Occipital lobe (tissue), 2 donors: Measurements from ENCODE around the gene CHI3L1. TPM values are rescaled to one million over a fixed set of nuclear protein-coding genes. Genes with fewer than 3 reads are reported as not detected.

Experiments
- DNase-seq: peaks from one replicate; lab custom pipeline; 2025; lab: John Stamatoyannopoulos, UW
- total RNA-seq: library from RNA; depleted of rRNA; stranded (reverse); fragments of >200 nt; gene quantifications from one replicate; pipeline ENCODE4 v1.2.3, GENCODE V29; 2014

CHI3L1 gene
- total RNA-seq, 1 donor from 2014 or later: 1.6 TPM

DNA sequence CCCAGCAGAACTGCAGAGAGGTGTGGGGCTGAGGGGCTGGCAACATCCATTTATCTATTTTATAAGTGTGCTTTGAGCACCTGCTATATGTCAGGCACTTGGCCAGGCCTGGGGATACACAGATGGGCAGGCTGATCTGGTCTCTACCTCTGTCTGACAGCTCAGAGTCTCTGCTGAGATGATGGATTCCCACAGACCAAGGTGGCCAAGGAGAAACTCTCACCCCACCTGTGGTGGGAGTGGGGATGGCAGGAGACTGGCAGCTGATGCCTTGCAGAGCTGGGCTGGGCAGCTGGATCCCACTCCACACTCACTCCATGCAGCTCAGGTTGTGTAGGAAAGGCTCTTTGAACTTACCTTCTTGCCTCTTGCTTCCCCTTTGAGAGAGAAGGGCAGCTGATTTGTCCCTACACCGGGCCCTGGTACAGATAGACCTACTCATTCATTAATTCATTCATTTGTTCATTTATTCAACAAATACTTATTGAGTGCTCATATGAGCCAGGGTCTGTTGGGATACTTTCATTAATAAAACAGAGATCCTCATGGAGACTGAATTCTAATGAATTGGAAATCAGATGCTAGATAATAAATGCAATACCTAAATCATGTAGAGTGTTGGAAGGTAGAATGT lies 50.0 kb downstream of the CHI3L1 start:
- DNase-seq: no peak

DNA sequence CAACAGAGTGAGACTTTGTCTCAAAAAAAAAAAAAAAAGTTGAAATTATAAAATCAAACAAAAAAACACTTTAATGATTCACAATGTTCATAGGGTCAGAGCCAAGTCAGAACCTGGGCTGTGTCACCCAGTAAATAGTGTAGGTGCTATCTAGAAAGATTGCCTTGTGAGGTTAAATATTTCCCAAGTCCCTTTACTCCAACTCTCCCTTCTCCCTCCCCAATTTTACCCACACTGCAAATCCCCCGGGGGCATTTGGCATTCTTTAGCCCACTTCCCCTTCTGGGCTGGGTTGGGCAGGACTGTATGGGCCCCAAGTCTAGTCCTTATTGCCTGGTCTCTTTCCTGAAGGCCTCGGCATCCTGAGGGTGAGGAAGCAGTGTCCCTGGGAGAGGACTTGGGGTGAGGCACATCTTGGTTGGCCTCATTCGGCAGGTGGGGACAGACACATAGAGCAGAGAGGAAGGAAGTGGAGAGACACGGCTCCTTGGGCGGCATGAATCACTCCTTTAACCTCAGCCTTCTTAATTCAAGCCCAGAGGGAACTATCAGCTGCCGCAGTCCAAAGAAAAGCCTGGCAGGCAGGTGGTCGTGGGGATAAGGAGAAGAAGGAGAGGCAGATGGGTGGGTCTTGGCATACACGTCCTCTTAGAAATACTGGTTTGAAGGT lies 50.7 kb downstream of the CHI3L1 start:
- DNase-seq: no peak

GRCh38 chr1:203133970-203134725 lies 52.4 kb downstream of the CHI3L1 start:
- peak; percentile 74 for DNase-seq

DNA sequence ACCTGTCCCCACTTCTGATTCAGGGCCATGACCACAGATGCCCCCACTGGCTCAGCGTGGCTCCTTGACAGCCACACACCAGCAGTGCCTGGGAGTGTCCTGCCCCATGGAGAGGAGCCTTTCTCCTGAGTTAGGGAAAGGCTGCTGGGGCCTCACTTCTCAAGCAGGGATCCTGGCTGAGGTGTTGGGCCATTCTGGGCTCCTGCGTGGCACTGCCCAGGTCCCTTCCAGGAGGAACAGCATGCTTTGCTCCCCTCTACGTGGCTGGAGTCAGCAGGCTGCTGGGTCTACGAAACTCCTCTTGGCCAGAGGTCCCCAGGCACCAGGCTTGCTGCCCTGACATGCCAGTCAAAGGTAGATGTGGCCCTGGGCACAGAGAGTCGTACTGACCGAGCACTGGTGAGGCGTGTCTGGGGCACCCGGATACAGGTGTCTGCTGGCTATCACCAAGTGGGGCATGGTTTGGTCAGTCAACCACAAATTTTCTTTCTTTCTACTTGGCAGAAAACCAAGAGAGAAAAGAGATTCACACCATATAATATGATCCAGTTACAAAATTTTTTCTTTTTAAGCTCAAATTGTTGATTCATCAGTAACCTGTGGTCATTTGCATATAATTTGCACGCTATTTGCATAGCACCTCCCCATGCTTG lies 54.8 kb downstream of the CHI3L1 start:
- no peak for DNase-seq

DNA sequence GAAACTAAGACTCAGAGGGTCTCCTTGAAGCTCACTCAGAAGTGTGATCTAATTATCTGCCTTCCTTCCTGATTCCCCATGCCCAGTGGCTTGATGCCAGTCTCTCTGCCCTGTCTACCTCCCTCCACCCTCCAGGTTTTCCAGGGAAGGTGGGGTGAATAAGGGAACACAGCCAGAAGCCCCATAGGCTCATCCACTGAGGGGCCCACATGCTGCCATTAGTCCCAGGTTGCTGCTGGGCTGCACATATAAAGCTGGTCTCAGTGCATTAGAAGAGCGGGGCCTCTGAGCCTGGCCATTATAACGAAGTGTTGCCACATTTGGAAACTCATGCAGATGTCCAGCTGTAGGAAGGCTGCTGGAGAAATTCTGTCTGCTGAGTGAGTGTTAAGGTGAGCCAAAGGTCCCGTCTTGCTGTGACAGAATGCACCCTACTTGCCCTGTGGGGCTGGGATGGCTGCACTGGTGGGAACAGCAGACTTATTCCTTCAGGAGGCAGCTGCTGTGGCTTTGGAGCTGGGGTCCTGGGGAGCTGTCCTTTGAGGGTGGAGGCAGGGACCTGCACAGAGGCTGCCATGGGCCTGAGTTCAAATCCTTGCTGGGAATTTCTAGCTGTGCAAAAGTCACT lies 56.0 kb downstream of the CHI3L1 start:
- DNase-seq: no peak

- peak; percentile 78 for DNase-seq
These were observed 56.8 kb downstream of the CHI3L1 start for GRCh38 chr1:203129501-203130231.

Other genes starting within 250 kb of the CHI3L1 start
- 54.6 TPM for gene ADIPOR1, start 228.4 kb downstream of the CHI3L1 start, total RNA-seq
- 19.5 TPM for gene CYB5R1, start 219.4 kb downstream of the CHI3L1 start, total RNA-seq
- gene TMEM183A, start 179.3 kb downstream of the CHI3L1 start, total RNA-seq: 131 TPM
- gene PPFIA4, start 160.2 kb downstream of the CHI3L1 start, total RNA-seq: 11.1 TPM
- gene MYOG, start 100.7 kb downstream of the CHI3L1 start, total RNA-seq: not detected
- 24.0 TPM for gene ADORA1, start 59.0 kb downstream of the CHI3L1 start, total RNA-seq
- not detected for gene MYBPH, start 10.9 kb downstream of the CHI3L1 start, total RNA-seq
- not detected for gene CHIT1, start 43.0 kb upstream of the CHI3L1 start, total RNA-seq
- gene BTG2, start 118.8 kb upstream of the CHI3L1 start, total RNA-seq: 13.9 TPM
- gene FMOD, start 164.4 kb upstream of the CHI3L1 start, total RNA-seq: 1.1 TPM